H9 (cell line): Measurements from ENCODE around the gene UVRAG. TPM values are rescaled to one million over a fixed set of nuclear protein-coding genes. Genes with fewer than 3 reads are reported as not detected.

Experiments used
- DNase-seq: peaks from one replicate; pipeline ENCODE4 v3.0.0-alpha.2; 2017
- H2AFZ ChIP-seq: one replicate; pipeline ENCODE4 v1.6.1; 2013; ENCODE audit warnings: mild to moderate bottlenecking, low read length, control low read depth, moderate library complexity
- H2AK5ac ChIP-seq: 2 replicates; pipeline ENCODE4 v1.6.1; 2013; ENCODE audit warnings: low read length, control low read depth, mixed read lengths; ENCODE audit not compliant: insufficient read length
- H2BK120ac ChIP-seq: one replicate; pipeline ENCODE4 v1.6.1; 2013; ENCODE audit warnings: low read depth, mild to moderate bottlenecking, low read length, control low read depth, inconsistent platforms; ENCODE audit not compliant: poor library complexity, severe bottlenecking
- H2BK12ac ChIP-seq: 2 replicates; pipeline ENCODE4 v1.6.1; 2013; ENCODE audit warnings: low read length, control low read depth, mixed read lengths, low read depth; ENCODE audit not compliant: insufficient read length
- H2BK15ac ChIP-seq: 2 replicates; pipeline ENCODE4 v1.6.1; 2013; ENCODE audit warnings: low read depth, low read length, control low read depth
- H2BK20ac ChIP-seq: one replicate; pipeline ENCODE4 v1.6.1; 2013; ENCODE audit warnings: low read depth, mild to moderate bottlenecking, low read length, control low read depth, inconsistent platforms; ENCODE audit not compliant: poor library complexity, severe bottlenecking
- H2BK5ac ChIP-seq: 2 replicates; pipeline ENCODE4 v1.6.1; 2013; ENCODE audit warnings: low read length, control low read depth, mixed read lengths; ENCODE audit not compliant: insufficient read length
- H3K14ac ChIP-seq: 2 replicates; pipeline ENCODE4 v1.6.1; 2013; ENCODE audit warnings: low read length, control low read depth; ENCODE audit not compliant: insufficient read depth
- H3K18ac ChIP-seq: 2 replicates; pipeline ENCODE4 v1.6.1; 2013; ENCODE audit warnings: low read depth, mild to moderate bottlenecking, mixed read lengths, low read length, control low read depth; ENCODE audit not compliant: insufficient read length
- H3K23ac ChIP-seq: 2 replicates; pipeline ENCODE4 v1.6.1; 2013; ENCODE audit warnings: low read length, control low read depth, mixed read lengths, low read depth; ENCODE audit not compliant: insufficient read length
- H3K23me2 ChIP-seq: 2 replicates; pipeline ENCODE4 v1.6.1; 2013; ENCODE audit warnings: low read depth, mild to moderate bottlenecking, mixed read lengths, low read length, control low read depth; ENCODE audit not compliant: insufficient read length, poor library complexity, severe bottlenecking
- H3K27ac ChIP-seq: 2 replicates; pipeline ENCODE4 v1.5.1; 2013; ENCODE audit warnings: low read length, control low read depth, mixed read lengths, low read depth; ENCODE audit not compliant: insufficient read length
- H3K27me3 ChIP-seq: 2 replicates; pipeline ENCODE4 v1.6.1; 2013; ENCODE audit warnings: low read length, control low read depth, inconsistent platforms; ENCODE audit not compliant: insufficient read depth
- H3K4ac ChIP-seq: 2 replicates; pipeline ENCODE4 v1.6.1; 2013; ENCODE audit warnings: low read depth, mild to moderate bottlenecking, control low read depth, inconsistent platforms, low read length, moderate library complexity
- H3K4me1 ChIP-seq: 2 replicates; pipeline ENCODE4 v1.6.1; 2013; ENCODE audit warnings: low read length, control low read depth, inconsistent platforms; ENCODE audit not compliant: insufficient read depth
- H3K4me2 ChIP-seq: 2 replicates; pipeline ENCODE4 v1.6.1; 2013; ENCODE audit warnings: low read length, control low read depth, mixed read lengths; ENCODE audit not compliant: insufficient read length, insufficient read depth
- H3K56ac ChIP-seq: 2 replicates; pipeline ENCODE4 v1.6.1; 2013; ENCODE audit warnings: low read depth, mild to moderate bottlenecking, mixed read lengths, low read length, control low read depth; ENCODE audit not compliant: insufficient read length
- H3K79me1 ChIP-seq: 2 replicates; pipeline ENCODE4 v1.6.1; 2013; ENCODE audit warnings: low read depth, mild to moderate bottlenecking, moderate library complexity, low read length, control low read depth, inconsistent platforms; ENCODE audit not compliant: insufficient read depth, poor library complexity, severe bottlenecking
- H3K79me2 ChIP-seq: 2 replicates; pipeline ENCODE4 v1.6.1; 2013; ENCODE audit warnings: low read length, control low read depth, inconsistent platforms; ENCODE audit not compliant: insufficient read depth
- H3K9ac ChIP-seq: 2 replicates; pipeline ENCODE4 v1.6.1; 2013; ENCODE audit warnings: low read length, control low read depth, mixed read lengths; ENCODE audit not compliant: insufficient read length; ENCODE audit errors: extremely low read depth
- H3K9me3 ChIP-seq: one replicate; pipeline ENCODE4 v1.6.1; 2013; ENCODE audit warnings: low read depth, low read length, inconsistent platforms; ENCODE audit not compliant: control insufficient read depth
- H3T11ph ChIP-seq: one replicate; pipeline ENCODE4 v1.6.1; 2013; ENCODE audit warnings: mild to moderate bottlenecking, low read length, control low read depth, inconsistent platforms
- H4K20me1 ChIP-seq: one replicate; pipeline ENCODE4 v1.6.1; 2013; ENCODE audit not compliant: control insufficient read depth, insufficient read length, insufficient read depth
- H4K5ac ChIP-seq: 2 replicates; pipeline ENCODE4 v1.6.1; 2013; ENCODE audit warnings: low read depth, mild to moderate bottlenecking, mixed read lengths, low read length, control low read depth; ENCODE audit not compliant: insufficient read length
- H4K8ac ChIP-seq: replicated peaks from 2 replicates; pipeline ENCODE4 v1.6.1; 2013; ENCODE audit warnings: low read length, control low read depth, mixed read lengths, low read depth; ENCODE audit not compliant: insufficient read length
- H4K91ac ChIP-seq: 2 replicates; pipeline ENCODE4 v1.6.1; 2013; ENCODE audit warnings: low read depth, mild to moderate bottlenecking, moderate library complexity, mixed read lengths, low read length, control low read depth; ENCODE audit not compliant: insufficient read length
- H3K27ac Mint-ChIP-seq, 3 experiments: 2 replicates in 2 of 3; 3 replicates in 1 of 3; pipeline ENCODE4 v1.8.0; 2020 to 2021; ENCODE audit warnings: mixed read lengths in 3 of 3, mild to moderate bottlenecking in 1 of 3, moderate library complexity in 1 of 3
- H3K27me3 Mint-ChIP-seq: 2 replicates; pipeline ENCODE4 v1.8.0; 2021; ENCODE audit warnings: low read depth, mild to moderate bottlenecking, moderate library complexity, mixed read lengths
- H3K36me3 Mint-ChIP-seq, 3 experiments: 2 replicates in 2 of 3; 3 replicates in 1 of 3; pipeline ENCODE4 v1.8.0; 2020 to 2021; ENCODE audit warnings: low read depth in 3 of 3, mixed read lengths in 3 of 3; ENCODE audit not compliant: insufficient read depth in 1 of 3
- H3K4me1 Mint-ChIP-seq, 2 experiments: 2 replicates each; pipeline ENCODE4 v1.8.0; 2020; ENCODE audit warnings: mixed read lengths in 2 of 2
- H3K4me3 Mint-ChIP-seq, 2 experiments: 2 replicates in 1 of 2; 3 replicates in 1 of 2; pipeline ENCODE4 v1.8.0; 2020 to 2021; ENCODE audit warnings: mild to moderate bottlenecking in 2 of 2, mixed read lengths in 2 of 2, moderate library complexity in 1 of 2
- H3K9me3 Mint-ChIP-seq, 2 experiments: 2 replicates in 1 of 2; 3 replicates in 1 of 2; pipeline ENCODE4 v1.8.0; 2020; ENCODE audit warnings: mild to moderate bottlenecking in 2 of 2, mixed read lengths in 2 of 2, moderate library complexity in 1 of 2
- CTCF ChIP-seq: fragments of 200-600 bp; sonication (generic); conservative IDR thresholded peaks from 3 replicates; pipeline ENCODE4 v1.8.0; 2021; ENCODE audit warnings: antibody characterized with exemption, mild to moderate bottlenecking
- WGBS: extraction: QIAGEN DNeasy Blood & Tissue Kit; methylation state at CpG from one replicate; pipeline ENCODE4 v1.1.7; 2013; ENCODE audit warnings: missing lambda C conversion rate, low lambda C conversion rate, mixed read lengths; ENCODE audit not compliant: insufficient read length; ENCODE audit errors: extremely low coverage; 5-methylcytosine and 5-hydroxymethylcytosine counted together
- total RNA-seq: library from RNA; stranded (reverse); gene quantifications from 2 replicates; pipeline ENCODE4 v1.2.1, GENCODE V29; 2021

Gene UVRAG
- total RNA-seq, 1 experiment from 2014 or later: 18.5 TPM

- no peak overlapping the region for H2BK20ac ChIP-seq
- H3K9ac ChIP-seq: no peak overlapping the region
- peaks cover 0 to 2% (median 0%) of the 10 kb centered on the region in 3 experiments; a peak in 2 of 7 replicates for H3K36me3 Mint-ChIP-seq
- no peaks in the 10 kb centered on the region for H4K20me1 ChIP-seq
- no peaks in the 10 kb centered on the region for H3K27me3 ChIP-seq
- no peak overlapping the region for H2BK12ac ChIP-seq
- no peaks in the 10 kb centered on the region for H3K79me1 ChIP-seq
- H3T11ph ChIP-seq: no peak overlapping the region
- no peak overlapping the region for H3K4me3 Mint-ChIP-seq
- H3K4me1 ChIP-seq: no peaks in the 10 kb centered on the region
- no peak overlapping the region for H3K27ac ChIP-seq
- no peak for TF ChIP-seq CTCF
- no peak overlapping the region for H4K91ac ChIP-seq
- peaks cover 3% of the 10 kb centered on the region in 2 experiments; a peak in 2 of 4 replicates for H3K4me1 Mint-ChIP-seq
- H4K5ac ChIP-seq: no peak overlapping the region
- no peak overlapping the region for H3K56ac ChIP-seq
- WGBS: no CpG with 5 or more reads among the region's 3 CpGs
- no peak for DNase-seq
- H3K23me2 ChIP-seq: no peaks in the 10 kb centered on the region
- no peaks in the 10 kb centered on the region for H3K9me3 Mint-ChIP-seq
- H3K9me3 ChIP-seq: no peaks in the 10 kb centered on the region
- no peak overlapping the region for H3K27ac Mint-ChIP-seq
- H3K27me3 Mint-ChIP-seq: no peaks in the 10 kb centered on the region
- H3K23ac ChIP-seq: no peak overlapping the region
- no peak overlapping the region for H3K4ac ChIP-seq
- H3K4me2 ChIP-seq: no peak overlapping the region
- no peaks in the 10 kb centered on the region for H3K79me2 ChIP-seq
- H3K18ac ChIP-seq: no peak overlapping the region
- no peak overlapping the region for H2BK15ac ChIP-seq
- H2AFZ ChIP-seq: no peak overlapping the region
- no peak overlapping the region for H2AK5ac ChIP-seq
- no peak overlapping the region for H2BK120ac ChIP-seq
- H4K8ac ChIP-seq: no peak overlapping the region
- no peak overlapping the region for H3K14ac ChIP-seq
- H2BK5ac ChIP-seq: no peak overlapping the region
Observed at GRCh38 chr11:75858613-75859012, 43.6 kb downstream of the UVRAG start.
